HG03378 (cell line): Measurements from ENCODE around the gene ARHGAP23.
"Not testable (repeated sequence)": the region's sequence is repeated elsewhere in the genome, so short reads cannot be mapped to it uniquely, and the experiment has no call there.

Experiments used
- ATAC-seq: cut with Tn5 transposase; IDR thresholded peaks from one replicate; pipeline ENCODE4 v1.9.1; 2021; ENCODE audit warnings: mild to moderate bottlenecking, moderate library complexity; ENCODE audit not compliant: unreplicated experiment

ARHGAP23 gene

GRCh38 chr17:38485146-38485468 is 56.8 kb downstream of the ARHGAP23 start:
- ATAC-seq, result no peak

GRCh38 chr17:38485681-38486298 is 57.5 kb downstream of the ARHGAP23 start:
- ATAC-seq, result peak; percentile 82

- ATAC-seq, result not testable (repeated sequence)
Observed at GRCh38 chr17:38489774-38490173, 61.5 kb downstream of the ARHGAP23 start.

GRCh38 chr17:38491346-38492066 is 63.2 kb downstream of the ARHGAP23 start:
- ATAC-seq, result not testable (repeated sequence)

- not testable (repeated sequence) for ATAC-seq
Observed at GRCh38 chr17:38492067-38493040, 64.1 kb downstream of the ARHGAP23 start.

GRCh38 chr17:38494152-38494551 is 65.9 kb downstream of the ARHGAP23 start:
- not testable (repeated sequence) for ATAC-seq

GRCh38 chr17:38497656-38498055 is 69.4 kb downstream of the ARHGAP23 start:
- ATAC-seq, result not testable (repeated sequence)

- ATAC-seq, result no peak
Observed at GRCh38 chr17:38498353-38498752, 70.1 kb downstream of the ARHGAP23 start.

- not testable (repeated sequence) for ATAC-seq
Observed at GRCh38 chr17:38499230-38499629, 71.0 kb downstream of the ARHGAP23 start.

- ATAC-seq, result not testable (repeated sequence)
Observed at GRCh38 chr17:38501718-38502117, 73.5 kb downstream of the ARHGAP23 start.

- ATAC-seq, result not testable (repeated sequence)
Observed at GRCh38 chr17:38503286-38503913, 75.1 kb downstream of the ARHGAP23 start.

GRCh38 chr17:38504216-38504615 is 76.0 kb downstream of the ARHGAP23 start:
- ATAC-seq, result no peak

- no peak for ATAC-seq
Observed at GRCh38 chr17:38507436-38507835, 79.2 kb downstream of the ARHGAP23 start.

GRCh38 chr17:38507921-38508569 is 79.8 kb downstream of the ARHGAP23 start:
- ATAC-seq, result no peak

GRCh38 chr17:38508570-38508950 is 80.3 kb downstream of the ARHGAP23 start:
- no peak for ATAC-seq

- ATAC-seq, result no peak
Observed at GRCh38 chr17:38508954-38509771, 80.9 kb downstream of the ARHGAP23 start.

- ATAC-seq, result no peak
Observed at GRCh38 chr17:38509772-38510420, 81.6 kb downstream of the ARHGAP23 start.

GRCh38 chr17:38510421-38511149 is 82.3 kb downstream of the ARHGAP23 start:
- no peak for ATAC-seq
